MV-4-11 (cell line): ENCODE measurements around the gene RPS17.

Experiments
- DNase-seq: peaks from one replicate; lab custom pipeline; 2025; lab: John Stamatoyannopoulos, UW

Gene RPS17

DNA sequence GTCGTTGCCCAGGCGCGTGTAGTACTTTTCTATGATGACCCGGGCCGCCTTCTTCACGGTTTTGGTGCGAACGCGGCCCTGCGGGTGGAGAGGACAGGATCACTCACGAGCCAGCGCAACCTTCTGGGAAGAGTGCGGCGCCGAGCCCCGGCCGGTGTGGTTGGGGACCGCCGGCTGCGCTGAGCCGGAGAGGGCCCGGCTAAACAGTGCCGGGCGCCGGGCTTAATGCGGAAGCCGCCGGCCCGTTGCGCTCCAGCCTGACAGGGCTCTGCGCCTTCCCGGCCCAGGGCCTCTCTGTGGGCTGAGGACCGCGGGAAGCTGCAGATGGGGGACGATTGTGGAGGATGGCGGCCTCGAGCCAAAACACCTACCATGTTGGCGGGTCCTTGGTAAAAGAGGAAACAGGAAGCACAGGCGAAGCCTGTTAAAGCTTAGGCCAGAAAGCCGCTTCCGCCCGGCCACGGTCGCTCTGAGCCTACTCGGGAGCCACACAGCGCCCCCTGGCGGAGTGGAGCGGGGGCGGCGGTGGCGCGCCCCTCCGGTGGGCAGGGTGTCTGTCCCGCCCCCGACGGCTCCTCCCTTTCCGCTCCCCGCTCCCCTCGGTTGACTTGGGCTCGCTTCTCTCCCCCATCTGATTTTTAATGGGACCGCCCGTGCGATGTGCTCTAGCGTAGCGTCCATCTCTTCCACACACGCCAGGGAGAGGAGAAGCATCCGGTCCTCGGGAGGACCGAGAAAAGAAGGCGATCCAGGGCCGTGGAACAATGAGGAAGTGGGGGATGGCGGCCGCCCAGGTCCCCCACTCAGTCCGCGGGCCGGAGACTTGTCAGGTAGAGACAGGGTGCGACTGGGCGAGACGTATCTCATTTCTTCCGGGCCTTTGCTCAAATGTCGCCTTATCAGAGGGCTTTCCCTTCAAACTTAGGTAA is at the start of gene RPS17:
Gene RPS17, minus strand, starts transcription at position 403 of the 929 bp plus-strand sequence. Its CDS starts 29 bp downstream, at position 374.
- DNase-seq = no peak

- no peak for DNase-seq
Observed at GRCh38 chr15:82587805-82588204, 47.5 kb upstream of the RPS17 start.

DNA sequence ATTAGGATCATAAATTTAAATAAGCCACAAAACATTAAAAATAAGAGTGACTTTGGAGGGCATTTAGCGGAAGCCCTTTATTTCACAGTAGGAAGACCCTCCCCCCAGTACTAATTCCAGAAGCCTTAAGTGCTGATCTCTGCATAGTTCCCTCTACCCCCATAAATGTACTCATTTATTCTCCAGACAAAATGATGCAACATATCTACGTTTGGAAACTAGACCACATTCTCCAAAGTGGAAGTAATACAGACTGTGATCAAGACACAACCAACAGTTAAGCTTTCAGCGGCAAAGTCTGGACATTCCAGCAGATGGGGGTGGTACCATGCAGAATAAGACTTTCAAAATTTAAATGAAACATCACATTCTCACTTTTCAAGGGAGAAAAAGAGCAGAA is 44.8 kb upstream of the RPS17 start:
- DNase-seq = peak; percentile 71

DNA sequence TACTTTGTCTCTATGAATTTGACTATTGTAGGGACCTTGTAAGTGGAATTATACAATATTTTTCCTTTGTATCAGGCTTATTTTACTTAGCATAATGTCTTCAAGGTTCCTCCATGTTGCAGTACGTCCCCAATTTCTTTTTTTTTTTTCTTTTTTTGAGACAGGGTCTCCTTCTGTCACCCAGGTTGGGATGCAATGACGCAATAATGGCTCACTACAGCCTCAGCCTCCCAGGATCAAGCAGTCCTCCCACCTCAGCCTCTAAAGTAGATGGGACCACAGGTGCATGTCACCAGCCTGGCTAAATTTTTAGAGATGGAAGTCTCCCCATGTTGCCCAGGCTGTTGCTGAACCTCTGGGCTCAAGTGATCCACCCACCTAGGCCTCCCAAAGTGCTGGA is 40.5 kb upstream of the RPS17 start:
- DNase-seq = no peak

DNA sequence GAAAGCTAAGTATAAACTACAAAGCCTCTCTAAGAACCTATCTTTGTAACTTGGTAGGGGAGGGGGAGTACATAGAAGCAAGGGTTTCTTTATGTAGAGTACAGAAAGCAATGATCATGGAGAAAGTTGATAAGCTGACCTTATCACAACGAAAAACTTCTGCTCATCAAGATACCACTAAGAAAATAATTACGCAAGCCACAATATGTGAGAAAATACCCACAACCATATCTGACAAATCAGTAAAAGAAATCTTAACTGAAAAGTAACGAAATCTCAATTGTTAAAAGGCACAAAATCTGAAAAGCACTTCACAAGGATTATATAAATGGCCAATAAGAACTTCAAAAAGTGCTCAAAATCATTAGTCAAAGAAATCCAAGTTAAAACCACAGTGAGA is 35.1 kb upstream of the RPS17 start:
- no peak for DNase-seq

- DNase-seq = no peak
Observed at GRCh38 chr15:82572986-82573385, 32.7 kb upstream of the RPS17 start.

GRCh38 chr15:82572311-82572710 is 32.1 kb upstream of the RPS17 start:
- DNase-seq = no peak

GRCh38 chr15:82571722-82572222 is 31.5 kb upstream of the RPS17 start:
- DNase-seq = no peak

DNA sequence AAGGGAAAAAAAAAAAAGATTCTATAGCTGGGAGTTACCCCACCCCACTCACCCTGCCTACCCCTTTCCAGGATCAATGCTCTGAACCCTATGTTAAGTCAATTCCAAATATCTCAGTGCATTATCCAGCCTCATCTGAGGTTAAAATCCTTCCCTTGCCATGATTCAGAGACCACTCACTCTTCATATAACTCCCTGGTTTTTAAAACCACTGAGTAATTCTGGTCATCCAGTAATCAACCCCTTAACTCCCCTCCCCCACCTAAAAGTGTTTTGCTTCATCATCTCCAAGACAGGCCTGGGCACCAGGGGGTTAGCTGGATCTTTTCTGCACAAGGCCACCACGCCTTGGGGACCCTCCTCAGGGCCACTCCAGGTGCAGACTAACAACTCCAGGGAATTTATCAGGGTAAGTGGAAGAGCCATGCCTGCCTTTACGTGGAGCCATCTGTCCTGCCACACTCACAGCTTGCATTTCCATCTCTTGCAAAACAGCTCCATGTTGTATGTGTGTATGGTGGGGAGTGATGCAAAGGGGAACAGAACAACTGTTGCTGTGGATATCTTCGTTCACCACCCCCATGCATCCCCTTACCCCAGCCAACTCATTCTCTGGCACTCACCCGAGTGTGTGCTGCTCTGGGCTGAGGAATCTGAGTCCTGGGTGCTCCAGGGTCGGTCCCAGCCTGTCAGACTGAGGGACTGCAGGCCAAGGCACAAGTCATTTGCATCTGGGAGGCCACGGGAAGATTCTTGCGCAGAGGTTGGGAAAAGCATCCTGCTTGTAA is 30.7 kb upstream of the RPS17 start:
- no peak for DNase-seq

DNA sequence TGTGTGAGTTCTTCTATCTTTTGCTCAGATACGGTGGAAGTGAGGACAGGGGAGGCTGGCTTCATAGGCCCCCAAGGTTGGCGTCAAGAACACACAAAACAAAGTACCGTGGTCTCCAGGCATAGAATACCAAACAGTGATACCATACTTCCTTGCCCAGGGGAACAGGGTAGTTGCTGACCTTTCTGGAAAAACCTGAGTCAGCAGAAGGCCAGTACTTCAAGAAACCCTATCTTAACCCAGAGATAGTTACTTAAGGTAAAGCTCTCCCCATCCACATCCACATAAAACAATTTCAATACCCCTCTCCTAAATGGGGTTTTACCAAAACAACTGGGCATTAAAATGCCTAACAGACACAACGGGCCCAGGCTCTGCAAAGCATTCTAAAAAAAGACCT is 29.6 kb upstream of the RPS17 start:
- no peak for DNase-seq

DNA sequence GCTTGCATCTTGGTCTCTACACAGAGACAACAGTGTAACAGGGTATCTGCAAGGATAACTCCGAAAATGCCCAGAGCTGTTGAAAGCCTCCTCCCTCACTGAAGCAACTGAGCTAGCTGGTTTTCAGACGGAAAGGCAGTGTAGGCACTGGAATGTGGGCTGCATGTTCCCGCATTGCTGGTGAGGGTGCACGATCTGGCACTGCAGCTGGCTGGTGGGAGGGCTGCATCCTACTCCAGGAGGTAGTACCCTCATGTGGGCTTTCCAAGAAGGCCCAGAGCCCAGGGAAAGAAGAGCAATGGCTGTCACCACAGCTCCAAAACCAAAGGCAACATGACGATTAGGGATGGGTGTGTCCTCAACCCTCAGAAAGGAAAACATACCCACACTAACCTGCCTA is 28.7 kb upstream of the RPS17 start:
- no peak for DNase-seq

DNA sequence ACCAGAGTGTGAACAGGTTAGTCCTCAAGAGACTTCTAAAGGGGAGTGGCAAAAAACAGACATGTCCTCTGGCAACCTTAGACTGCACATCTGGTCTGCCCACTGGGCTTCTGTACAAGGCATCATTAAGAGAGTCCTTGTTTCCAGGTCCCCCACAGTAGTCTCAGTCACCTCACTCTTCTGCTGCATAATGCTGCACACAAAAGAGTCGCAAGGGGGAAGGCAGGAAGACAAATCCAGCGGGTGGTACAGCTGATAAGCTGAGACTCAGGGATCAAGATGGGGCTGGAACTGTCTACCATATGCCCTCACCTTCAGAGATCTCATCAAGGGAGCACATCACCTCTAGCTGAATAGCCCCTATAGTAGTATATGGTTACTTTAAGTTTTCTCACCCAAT is 27.4 kb upstream of the RPS17 start:
- DNase-seq = no peak

- DNase-seq = no peak
Observed at GRCh38 chr15:82566690-82567089, 26.4 kb upstream of the RPS17 start.

DNA sequence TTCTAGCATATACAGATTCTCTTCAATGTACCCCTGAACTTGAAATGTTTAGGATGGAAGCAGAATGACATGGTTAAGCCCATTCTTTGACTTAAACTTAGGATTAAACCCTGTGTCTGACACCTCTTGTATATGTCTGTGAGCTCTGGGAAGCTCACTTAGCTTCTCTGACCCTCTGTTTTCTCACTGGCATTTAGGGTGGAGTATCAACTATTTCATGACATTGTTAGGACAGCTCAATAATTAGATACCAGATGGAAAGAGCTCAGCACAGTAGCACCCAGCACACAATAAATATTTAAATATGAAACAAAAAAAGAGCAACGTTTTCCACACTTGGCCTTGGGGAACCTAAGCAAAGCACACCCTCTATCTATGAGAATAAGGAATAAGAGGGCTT is 18.2 kb upstream of the RPS17 start:
- no peak for DNase-seq

GRCh38 chr15:82556315-82557035 is 16.2 kb upstream of the RPS17 start:
- DNase-seq = no peak

DNA sequence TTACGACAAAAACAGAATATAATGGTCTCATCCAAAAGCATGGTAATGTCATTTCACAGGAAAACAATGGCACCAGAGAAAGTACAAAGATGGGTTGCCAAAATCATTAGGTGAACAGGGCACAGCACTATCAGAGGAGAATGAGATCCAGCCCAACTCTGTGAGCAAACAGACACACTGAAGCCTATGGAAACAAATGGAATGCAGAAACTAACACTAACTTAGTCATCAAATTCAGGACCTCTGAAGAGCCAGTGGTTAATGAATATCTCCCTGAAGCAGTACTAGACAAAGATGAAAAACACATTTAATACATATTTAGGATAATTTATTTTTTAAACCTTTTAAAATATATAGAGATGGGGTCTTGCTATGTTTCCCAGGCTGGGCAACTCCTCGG is 14.6 kb upstream of the RPS17 start:
- DNase-seq = no peak

- no peak for DNase-seq
Observed at GRCh38 chr15:82554351-82554750, 14.1 kb upstream of the RPS17 start.

GRCh38 chr15:82553846-82554245 is 13.6 kb upstream of the RPS17 start:
- DNase-seq = no peak

- DNase-seq = no peak
Observed at GRCh38 chr15:82552861-82553260, 12.6 kb upstream of the RPS17 start.

DNA sequence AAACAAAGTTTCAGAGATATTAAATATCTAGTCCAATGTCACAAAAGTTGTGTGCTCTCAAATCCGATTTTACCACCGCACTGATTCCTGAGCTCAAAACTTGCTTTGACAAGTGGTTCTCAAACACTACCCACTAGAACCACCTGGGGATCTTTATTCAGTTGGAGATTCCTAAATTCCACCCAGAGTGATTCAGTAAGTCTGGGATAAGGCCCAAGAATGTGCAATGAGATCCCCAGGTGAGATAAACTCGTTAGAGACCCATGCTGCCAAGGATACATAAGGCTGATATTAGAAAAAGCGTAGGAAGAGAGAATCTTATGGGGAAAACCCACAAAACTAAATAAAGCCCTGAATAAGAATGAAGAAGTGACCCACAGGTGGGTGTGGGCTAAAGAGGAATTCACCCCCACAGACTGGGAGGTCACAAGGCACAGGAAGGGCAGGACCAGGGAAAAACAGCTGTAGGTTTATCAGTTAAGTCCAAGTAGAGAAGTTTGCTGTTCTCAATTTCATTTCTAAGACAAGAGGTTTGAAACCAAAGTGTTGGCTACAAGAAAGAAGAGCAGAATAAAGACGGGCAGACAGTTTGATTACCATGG is 11.5 kb upstream of the RPS17 start:
- DNase-seq = no peak

DNA sequence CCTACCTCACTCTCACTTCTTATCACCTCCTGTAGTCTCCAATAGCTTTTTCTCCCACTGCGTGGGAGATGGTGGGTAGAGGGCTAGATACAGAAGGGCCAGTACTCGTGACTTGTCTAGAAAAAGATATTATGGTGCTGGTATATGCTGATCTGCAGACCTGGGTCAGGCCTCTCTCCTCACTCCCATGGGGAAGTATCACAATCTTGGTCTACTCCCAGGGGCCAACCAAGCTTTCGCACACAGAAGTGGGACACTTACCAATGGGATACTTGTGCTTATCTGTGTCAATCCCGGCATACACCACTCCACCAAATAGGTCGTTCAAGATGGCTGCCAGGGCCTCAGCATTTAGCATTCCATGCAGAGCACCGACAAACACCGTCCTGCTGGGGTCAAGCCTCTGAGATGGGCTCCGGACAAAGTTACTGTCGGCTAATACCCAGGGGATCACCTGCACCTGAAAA is 9.0 kb upstream of the RPS17 start:
- no peak for DNase-seq

DNA sequence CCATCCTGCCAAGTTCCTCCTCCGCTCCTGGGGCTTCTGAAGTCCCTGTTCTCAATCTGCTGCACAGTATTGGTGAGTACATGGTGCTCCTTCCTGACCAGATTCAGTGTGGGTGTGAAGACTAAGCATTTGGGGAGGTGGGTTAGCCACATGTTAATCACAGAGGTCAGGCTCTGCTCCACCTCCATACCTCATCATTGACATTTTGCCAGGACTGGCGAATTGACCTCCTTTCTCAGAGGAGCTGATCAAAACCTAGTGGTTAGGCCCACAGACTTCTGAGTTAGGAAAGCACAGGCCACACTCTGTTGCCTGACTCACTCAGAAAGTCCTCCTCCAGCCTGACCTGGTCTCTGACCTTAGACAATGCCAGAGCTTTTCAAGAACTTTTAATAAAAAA is 8.4 kb upstream of the RPS17 start:
- DNase-seq = no peak
